ENCODE data around the gene CTDP1.
"Not testable (repeated sequence)": the region's sequence is repeated elsewhere in the genome, so short reads cannot be mapped to it uniquely, and the experiment has no call there.

CTDP1 gene

GRCh38 chr18:79717555-79718074 lies 38.0 kb downstream of the CTDP1 start:
- Histone ChIP-seq H3K27me3 (no peaks in the 10 kb centered on the region), H3K27ac (no peak overlapping the region), H3K4me3 (ENCODE audit: low read depth in 1 of 2, low read length in 1 of 2) (no peak overlapping the region), H3K4me1 (ENCODE audit: control insufficient read depth in 1 of 2, insufficient read depth in 1 of 2, low read depth in 1 of 2, low read length in 1 of 2) (no peaks in the 10 kb centered on the region), H3K9me3 (peaks cover 4% of the 10 kb centered on the region), H3K36me3 (peaks cover 98% of the 10 kb centered on the region)
- no peak for TF ChIP-seq CTCF (IDR thresholded peaks at IDR 0.05)

GRCh38 chr18:79718126-79718525 lies 38.5 kb downstream of the CTDP1 start:
- H3K4me3 ChIP-seq (ENCODE audit: low read depth in 1 of 2, low read length in 1 of 2): no peak overlapping the region
- no peaks in the 10 kb centered on the region for H3K4me1 ChIP-seq (ENCODE audit: control insufficient read depth in 1 of 2, insufficient read depth in 1 of 2, low read depth in 1 of 2, low read length in 1 of 2)
- peaks cover 4% of the 10 kb centered on the region for H3K9me3 ChIP-seq
- peaks cover 98% of the 10 kb centered on the region for H3K36me3 ChIP-seq
- H3K27ac ChIP-seq: no peak overlapping the region
- no peak for TF ChIP-seq CTCF (IDR thresholded peaks at IDR 0.05)
- no peaks in the 10 kb centered on the region for H3K27me3 ChIP-seq

- Histone ChIP-seq H3K27ac (peak overlapping the region; percentile 36), H3K36me3 (peaks cover 97% of the 10 kb centered on the region), H3K9me3 (peaks cover 4% of the 10 kb centered on the region)
Measured at GRCh38 chr18:79718878-79719477, 39.4 kb downstream of the CTDP1 start.

GRCh38 chr18:79719478-79720358 lies 40.1 kb downstream of the CTDP1 start:
- H3K9me3 ChIP-seq; H3K4me3 ChIP-seq (ENCODE audit: low read depth in 1 of 2, low read length in 1 of 2); H3K4me1 ChIP-seq (ENCODE audit: control insufficient read depth in 1 of 2, insufficient read depth in 1 of 2, low read depth in 1 of 2, low read length in 1 of 2); H3K27me3 ChIP-seq: not testable (repeated sequence)
- peaks cover 97% of the 10 kb centered on the region for H3K36me3 ChIP-seq
- H3K27ac ChIP-seq: peak overlapping the region; percentile 36

More at GRCh38 chr18:79718878-79719477, 39.4 kb downstream of the CTDP1 start:
- Histone ChIP-seq H3K4me3 (ENCODE audit: low read depth in 1 of 2, low read length in 1 of 2) (no peak overlapping the region), H3K27me3 (no peaks in the 10 kb centered on the region), H3K4me1 (ENCODE audit: control insufficient read depth in 1 of 2, insufficient read depth in 1 of 2, low read depth in 1 of 2, low read length in 1 of 2) (no peaks in the 10 kb centered on the region)
- no peak for TF ChIP-seq CTCF (IDR thresholded peaks at IDR 0.05)

GRCh38 chr18:79720359-79720733 lies 40.7 kb downstream of the CTDP1 start:
- Histone ChIP-seq H3K27ac (peak overlapping the region; percentile 36), H3K36me3 (peaks cover 96% of the 10 kb centered on the region), H3K27me3 (no peaks in the 10 kb centered on the region), H3K4me1 (ENCODE audit: control insufficient read depth in 1 of 2, insufficient read depth in 1 of 2, low read depth in 1 of 2, low read length in 1 of 2) (no peaks in the 10 kb centered on the region), H3K4me3 (ENCODE audit: low read depth in 1 of 2, low read length in 1 of 2) (no peak overlapping the region), H3K9me3 (peaks cover 4% of the 10 kb centered on the region)
- TF ChIP-seq CTCF (IDR thresholded peaks at IDR 0.05): no peak

- Histone ChIP-seq H3K27ac (no peak overlapping the region), H3K4me3 (ENCODE audit: low read depth in 1 of 2, low read length in 1 of 2) (no peak overlapping the region), H3K27me3 (no peaks in the 10 kb centered on the region), H3K4me1 (ENCODE audit: control insufficient read depth in 1 of 2, insufficient read depth in 1 of 2, low read depth in 1 of 2, low read length in 1 of 2) (no peaks in the 10 kb centered on the region), H3K36me3 (peaks cover 78% of the 10 kb centered on the region), H3K9me3 (peaks cover 4% of the 10 kb centered on the region)
- no peak for TF ChIP-seq CTCF (IDR thresholded peaks at IDR 0.05)
Measured at GRCh38 chr18:79723036-79723435, 43.4 kb downstream of the CTDP1 start.

Measured in neutrophil (primary cell).